ENCODE measurements around the gene GIMAP1. TPM values are rescaled to one million over a fixed set of nuclear protein-coding genes. Genes with fewer than 3 reads are reported as not detected.
A peak's percentile ranks its signal among the peaks of the same experiment; 100 is the strongest.

Gene GIMAP1
- total RNA-seq, 6 donors from 2014 or later = 8.4 to 13.5 (median 12.1) TPM

DNA sequence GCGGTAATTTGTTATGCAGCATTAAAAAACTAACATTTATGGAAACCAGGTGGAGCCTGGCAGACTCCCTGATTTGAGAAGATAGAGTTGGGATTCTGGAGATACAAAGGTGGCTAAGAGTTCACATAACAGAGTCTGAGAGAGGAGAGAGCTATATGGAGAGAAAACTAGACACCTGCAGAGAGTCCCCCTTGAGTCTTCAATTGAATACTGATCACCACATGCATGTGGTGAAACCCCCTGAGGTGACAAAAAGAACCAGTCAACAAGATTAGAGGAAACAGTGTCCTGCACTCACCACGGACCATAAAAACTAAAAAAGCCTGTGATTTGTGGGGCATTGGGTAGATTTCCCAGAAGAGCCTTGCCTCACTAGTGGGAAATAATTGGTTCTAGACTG is 20.8 kb upstream of the GIMAP1 start:
- DNase-seq = no peak
- H3K9me3 ChIP-seq = peaks cover 0 to 32% (median 15%) of the 10 kb centered on the region in 4 donors
- H3K36me3 ChIP-seq = peaks cover 0 to 20% (median 4%) of the 10 kb centered on the region in 4 donors
- H3K27ac ChIP-seq = no peak overlapping the region
- no peaks in the 10 kb centered on the region for H3K27me3 ChIP-seq
- WGBS, 2 donors = 55 to 67% methylated on average over 2 of the region's 2 CpGs
- no peaks in the 10 kb centered on the region for H3K4me1 ChIP-seq
- no peak overlapping the region for H3K4me3 ChIP-seq
- no peak for ATAC-seq (ENCODE audit: low FRiP score in 2 of 2)
- TF ChIP-seq POLR2AphosphoS5 (IDR thresholded peaks at IDR 0.05) = no peak
- TF ChIP-seq, protein P1, sequence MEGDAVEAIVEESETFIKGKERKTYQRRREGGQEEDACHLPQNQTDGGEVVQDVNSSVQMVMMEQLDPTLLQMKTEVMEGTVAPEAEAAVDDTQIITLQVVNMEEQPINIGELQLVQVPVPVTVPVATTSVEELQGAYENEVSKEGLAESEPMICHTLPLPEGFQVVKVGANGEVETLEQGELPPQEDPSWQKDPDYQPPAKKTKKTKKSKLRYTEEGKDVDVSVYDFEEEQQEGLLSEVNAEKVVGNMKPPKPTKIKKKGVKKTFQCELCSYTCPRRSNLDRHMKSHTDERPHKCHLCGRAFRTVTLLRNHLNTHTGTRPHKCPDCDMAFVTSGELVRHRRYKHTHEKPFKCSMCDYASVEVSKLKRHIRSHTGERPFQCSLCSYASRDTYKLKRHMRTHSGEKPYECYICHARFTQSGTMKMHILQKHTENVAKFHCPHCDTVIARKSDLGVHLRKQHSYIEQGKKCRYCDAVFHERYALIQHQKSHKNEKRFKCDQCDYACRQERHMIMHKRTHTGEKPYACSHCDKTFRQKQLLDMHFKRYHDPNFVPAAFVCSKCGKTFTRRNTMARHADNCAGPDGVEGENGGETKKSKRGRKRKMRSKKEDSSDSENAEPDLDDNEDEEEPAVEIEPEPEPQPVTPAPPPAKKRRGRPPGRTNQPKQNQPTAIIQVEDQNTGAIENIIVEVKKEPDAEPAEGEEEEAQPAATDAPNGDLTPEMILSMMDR (IDR thresholded peaks at IDR 0.05) = no peak
- TF ChIP-seq POLR2A (IDR thresholded peaks at IDR 0.05) = no peak
- no peak for TF ChIP-seq EP300 (IDR thresholded peaks at IDR 0.05)

DNA sequence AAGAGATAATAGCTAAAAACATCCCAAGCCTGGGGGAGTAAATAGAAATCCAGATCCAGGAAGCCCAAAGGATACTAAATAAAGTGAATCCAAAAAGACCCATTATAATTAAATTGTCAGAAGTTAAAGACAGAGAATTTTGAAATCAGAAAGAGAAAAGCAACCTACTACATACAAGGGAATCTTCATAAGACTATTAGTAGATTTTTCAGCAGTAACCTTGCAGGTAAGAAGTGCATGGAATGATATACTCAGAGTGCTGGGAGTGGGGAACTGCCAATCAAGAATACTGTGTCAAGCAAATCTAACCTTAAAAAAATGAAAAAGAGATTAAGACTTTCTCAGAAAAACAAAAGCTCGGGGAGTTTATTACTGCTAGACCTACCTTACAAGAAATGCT is 13.2 kb upstream of the GIMAP1 start:
- Histone ChIP-seq H3K9me3 (peaks cover 28 to 57% (median 39%) of the 10 kb centered on the region in 4 donors), H3K27ac (no peak overlapping the region), H3K4me3 (no peak overlapping the region), H3K27me3 (no peaks in the 10 kb centered on the region), H3K36me3 (no peaks in the 10 kb centered on the region), H3K4me1 (no peaks in the 10 kb centered on the region)
- no peak for ATAC-seq (ENCODE audit: low FRiP score in 2 of 2)
- no peak for TF ChIP-seq POLR2AphosphoS5 (IDR thresholded peaks at IDR 0.05)
- TF ChIP-seq, protein P1 (IDR thresholded peaks at IDR 0.05) = no peak
- no peak for TF ChIP-seq EP300 (IDR thresholded peaks at IDR 0.05)
- TF ChIP-seq POLR2A (IDR thresholded peaks at IDR 0.05) = no peak
- DNase-seq = no peak
- WGBS, 2 donors = 94 to 95% methylated on average over 1 of the region's 1 CpG

DNA sequence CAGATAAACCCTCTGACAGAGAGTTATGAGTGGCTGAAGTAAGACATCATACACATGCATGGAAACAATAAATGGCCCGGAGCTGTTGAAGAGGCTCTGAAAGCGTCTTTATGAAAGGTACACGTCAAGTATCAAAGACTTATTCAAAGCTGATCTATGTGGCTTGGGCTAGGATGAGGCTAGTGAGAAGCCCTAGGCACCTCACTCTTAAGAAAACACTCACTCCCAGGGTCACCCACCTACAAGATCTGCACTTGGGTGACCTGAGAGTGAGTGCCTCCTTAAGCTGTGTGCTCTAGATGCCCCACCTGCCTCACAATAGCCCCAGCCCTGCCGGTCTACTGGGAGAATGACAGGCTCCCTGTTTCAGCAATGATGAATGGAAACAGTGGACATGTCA is 1.1 kb upstream of the GIMAP1 start:
- TF ChIP-seq POLR2A (IDR thresholded peaks at IDR 0.05) (no peak), POLR2AphosphoS5 (IDR thresholded peaks at IDR 0.05) (no peak), EP300 (IDR thresholded peaks at IDR 0.05) (no peak)
- TF ChIP-seq, protein P1 (IDR thresholded peaks at IDR 0.05) = no peak
- DNase-seq (no peak), ATAC-seq (ENCODE audit: low FRiP score in 2 of 2) (peak in 1 of 2 donors; percentile 26)
- peak overlapping the region in 2 of 4 donors; percentile 56 to 64 for H3K4me3 ChIP-seq
- H3K27ac ChIP-seq = peak overlapping the region; percentile 76 to 91 (median 84)
- peaks cover 0 to 13% (median 5%) of the 10 kb centered on the region in 4 donors for H3K36me3 ChIP-seq
- H3K27me3 ChIP-seq = no peaks in the 10 kb centered on the region
- H3K4me1 ChIP-seq = peaks cover 2 to 21% (median 16%) of the 10 kb centered on the region in 4 donors
- WGBS, 2 donors = 58 to 63% methylated on average over 4 of the region's 4 CpGs
- H3K9me3 ChIP-seq = peaks cover 0 to 9% (median 0%) of the 10 kb centered on the region in 4 donors

DNA sequence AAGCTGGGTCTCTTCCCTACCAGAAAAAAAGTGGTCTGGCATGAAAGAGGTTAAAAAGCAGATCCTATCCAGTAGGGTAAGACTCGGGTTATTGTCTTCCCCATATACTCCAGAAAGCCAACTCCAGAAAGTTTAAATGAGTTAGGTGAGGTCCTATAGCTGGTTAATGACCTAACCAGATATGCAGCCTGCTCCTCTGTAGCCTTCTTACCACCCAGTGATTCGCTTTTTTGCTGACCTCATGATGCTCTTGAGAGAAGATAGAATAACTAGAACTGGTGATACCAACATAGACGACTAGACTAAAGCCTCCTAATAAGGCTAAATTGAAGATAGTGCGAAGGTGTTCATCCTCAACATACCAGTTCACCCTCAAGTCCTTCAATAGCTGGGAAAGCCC is 675 bp upstream of the GIMAP1 start:
- DNase-seq = no peak
- peak in 1 of 2 donors; percentile 15 for ATAC-seq (ENCODE audit: low FRiP score in 2 of 2)
- TF ChIP-seq POLR2A (IDR thresholded peaks at IDR 0.05) (no peak), EP300 (IDR thresholded peaks at IDR 0.05) (no peak), POLR2AphosphoS5 (IDR thresholded peaks at IDR 0.05) (no peak)
- Histone ChIP-seq H3K27me3 (no peaks in the 10 kb centered on the region), H3K4me3 (peak overlapping the region in 3 of 4 donors; percentile 44 to 64 (median 56)), H3K9me3 (peaks cover 0 to 9% (median 0%) of the 10 kb centered on the region in 4 donors), H3K27ac (peak overlapping the region; percentile 76 to 91 (median 84)), H3K4me1 (peaks cover 7 to 24% (median 20%) of the 10 kb centered on the region in 4 donors), H3K36me3 (peaks cover 0 to 18% (median 9%) of the 10 kb centered on the region in 4 donors)
- 36 to 48% methylated on average over 4 of the region's 4 CpGs for WGBS, 2 donors

DNA sequence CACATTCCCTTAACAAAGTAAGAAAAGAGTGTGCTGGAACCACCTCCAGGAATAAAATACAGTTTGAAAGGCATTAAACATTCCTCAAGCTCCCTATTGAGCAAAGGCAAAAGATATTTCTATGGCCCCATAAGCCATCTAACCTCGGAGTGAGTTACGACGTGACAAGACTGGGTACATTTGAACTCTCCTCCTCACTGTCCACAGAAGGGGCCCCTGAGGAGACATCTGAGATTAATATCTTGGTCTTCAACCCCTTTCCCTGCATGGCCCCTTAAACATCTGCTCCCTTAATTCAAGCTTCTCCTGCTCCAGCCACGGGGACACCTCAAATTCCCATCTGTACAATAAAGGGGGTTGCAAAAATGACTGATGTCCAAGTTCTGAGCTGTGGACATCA is 526 bp downstream of the GIMAP1 start:
- no peak for TF ChIP-seq POLR2AphosphoS5 (IDR thresholded peaks at IDR 0.05)
- TF ChIP-seq, protein P1 (IDR thresholded peaks at IDR 0.05) = no peak
- TF ChIP-seq POLR2A (IDR thresholded peaks at IDR 0.05) = no peak
- no peak for TF ChIP-seq EP300 (IDR thresholded peaks at IDR 0.05)
- Histone ChIP-seq H3K27me3 (no peaks in the 10 kb centered on the region), H3K27ac (peak overlapping the region; percentile 76 to 91 (median 84)), H3K4me1 (peaks cover 11 to 26% (median 20%) of the 10 kb centered on the region in 4 donors), H3K36me3 (peaks cover 0 to 21% (median 11%) of the 10 kb centered on the region in 4 donors), H3K9me3 (peaks cover 0 to 9% (median 0%) of the 10 kb centered on the region in 4 donors), H3K4me3 (peak overlapping the region; percentile 32 to 64 (median 50))
- ATAC-seq (ENCODE audit: low FRiP score in 2 of 2) (no peak), DNase-seq (no peak)
- 34 to 56% methylated on average over 4 of the region's 4 CpGs for WGBS, 2 donors

Measured in upper lobe of left lung (tissue), 6 donors.